ENCODE results near the gene VAV2. TPM values are rescaled to one million over a fixed set of nuclear protein-coding genes. Genes with fewer than 3 reads are reported as not detected.

VAV2 gene
- polyA plus RNA-seq, 2 of the 4 experiments (the other 2 are of a cell fraction): 9.8 to 21.4 TPM

DNA sequence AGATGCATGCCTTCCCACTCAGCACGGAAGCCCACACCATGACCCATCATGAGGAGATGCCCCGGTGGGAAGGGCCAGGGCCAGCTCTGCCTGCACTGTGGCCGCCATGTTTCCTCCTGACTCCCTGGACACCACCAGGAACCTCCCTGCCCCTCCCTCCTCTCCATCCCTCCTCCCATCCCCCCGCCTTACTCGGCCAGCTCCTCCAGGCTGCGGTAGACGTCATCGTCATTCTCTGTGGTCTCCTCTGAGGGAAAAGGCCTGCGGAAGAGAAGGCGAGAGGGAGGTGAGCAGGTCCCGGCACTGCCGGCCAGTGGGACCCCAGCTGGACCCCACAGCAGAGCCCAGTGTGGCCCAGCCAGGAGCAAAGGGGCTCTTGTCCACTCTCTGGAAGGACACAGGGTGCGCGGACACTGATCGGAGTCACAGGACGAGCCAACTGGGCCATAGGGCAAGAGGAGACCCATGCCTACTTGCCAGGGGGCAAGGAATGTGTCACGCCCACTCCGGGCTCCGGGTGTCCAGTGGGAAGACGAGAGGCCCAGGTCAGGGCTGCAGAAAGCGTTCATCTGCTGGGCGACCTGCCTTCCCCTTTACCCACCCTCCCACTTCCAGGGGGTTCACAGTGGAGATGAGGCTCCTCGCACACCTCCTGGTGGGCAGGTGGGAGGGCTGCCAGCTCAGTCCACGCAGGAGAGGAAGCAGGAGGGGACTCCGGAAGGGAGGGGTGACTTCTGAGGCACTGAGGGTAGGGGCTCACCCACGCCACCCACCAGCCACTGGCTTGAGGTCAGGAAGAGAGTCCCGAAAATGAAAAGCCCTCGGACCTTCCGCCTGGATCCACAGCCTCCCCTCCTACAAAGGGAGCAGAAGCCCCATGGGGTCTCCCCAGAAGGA lies 157.8 kb downstream of the VAV2 start:
- ChIA-PET CTCF (interaction anchor here (1.8 kb wide), 1 partner anchor 160 kb away, joined by 10 read pairs; no protein-coding TSS in a partner anchor), POLR2A (no interaction called here)
- H3K27ac ChIP-seq: no peak overlapping the region
- H3K4me3 ChIP-seq: no peak overlapping the region
- DNase-seq (ENCODE audit: low read depth in 1 of 2, low spot score in 1 of 2) (no peak), ATAC-seq (no peak), FAIRE-seq (no peak)
- no peak overlapping the region for H3K4me2 ChIP-seq
- 93% methylated on average over 22 of the region's 29 CpGs for WGBS (ENCODE audit: missing lambda C conversion rate)
- no peaks in the 10 kb centered on the region for H3K9me3 ChIP-seq
- TF ChIP-seq TFCP2L1 (CRISPR knock-in tag; IDR thresholded peaks at IDR 0.05) (no peak), JUN (IDR thresholded peaks at IDR 0.05) (no peak)
- TF ChIP-seq, protein P1, sequence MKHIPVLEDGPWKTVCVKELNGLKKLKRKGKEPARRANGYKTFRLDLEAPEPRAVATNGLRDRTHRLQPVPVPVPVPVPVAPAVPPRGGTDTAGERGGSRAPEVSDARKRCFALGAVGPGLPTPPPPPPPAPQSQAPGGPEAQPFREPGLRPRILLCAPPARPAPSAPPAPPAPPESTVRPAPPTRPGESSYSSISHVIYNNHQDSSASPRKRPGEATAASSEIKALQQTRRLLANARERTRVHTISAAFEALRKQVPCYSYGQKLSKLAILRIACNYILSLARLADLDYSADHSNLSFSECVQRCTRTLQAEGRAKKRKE (CRISPR knock-in tag; IDR thresholded peaks at IDR 0.05; ENCODE audit: low read depth): no peak
- no peaks in the 10 kb centered on the region for H3K4me1 ChIP-seq

DNA sequence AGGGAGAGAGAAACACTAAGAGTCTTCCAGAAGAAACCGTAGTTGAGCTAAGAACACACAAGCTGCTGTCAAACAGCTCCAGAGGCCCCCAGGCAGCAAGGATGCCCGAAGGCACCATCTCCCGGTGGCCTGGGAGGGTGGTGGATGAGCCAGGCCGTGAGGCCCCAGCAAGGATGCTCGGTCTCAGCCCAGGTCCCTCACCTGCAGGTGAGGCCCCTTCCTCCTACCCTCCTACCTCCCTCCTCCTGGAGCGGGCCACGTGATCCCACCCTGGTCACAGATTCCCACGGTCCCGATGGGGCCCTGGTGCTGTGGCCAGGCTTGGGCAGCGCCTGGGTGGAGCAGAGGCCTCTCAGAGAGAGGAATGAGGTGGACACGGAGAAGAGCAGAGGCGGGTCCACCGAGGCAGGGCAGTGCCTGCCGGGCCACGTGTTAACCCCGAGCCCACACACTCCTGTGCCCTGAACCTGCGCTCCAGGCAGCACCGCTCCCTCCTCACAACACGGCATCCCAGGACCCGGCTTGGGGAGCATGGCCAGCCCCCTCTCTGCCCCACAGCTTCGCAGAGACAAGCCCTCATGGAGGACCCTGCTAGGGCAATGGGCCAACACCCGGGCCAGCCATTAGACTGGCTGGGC lies 158.6 kb downstream of the VAV2 start:
- no peak overlapping the region for H3K27ac ChIP-seq
- no peaks in the 10 kb centered on the region for H3K4me1 ChIP-seq
- WGBS (ENCODE audit: missing lambda C conversion rate): 93% methylated on average over 15 of the region's 22 CpGs
- CTCF ChIA-PET: interaction anchor here (1.8 kb wide), 1 partner anchor 161 kb away, joined by 10 read pairs; no protein-coding TSS in a partner anchor
- POLR2A ChIA-PET: no interaction called here
- DNase-seq (ENCODE audit: low read depth in 1 of 2, low spot score in 1 of 2) (no peak), ATAC-seq (no peak), FAIRE-seq (no peak)
- no peaks in the 10 kb centered on the region for H3K9me3 ChIP-seq
- H3K4me2 ChIP-seq: no peak overlapping the region
- TF ChIP-seq ESRRA (IDR thresholded peaks at IDR 0.05; ENCODE audit: borderline replicate concordance, low read length) (no peak), NPAS2 (CRISPR knock-in tag; IDR thresholded peaks at IDR 0.05; ENCODE audit: borderline replicate concordance) (no peak), HES2 (IDR thresholded peaks at IDR 0.05) (no peak), FOSL2 (IDR thresholded peaks at IDR 0.05) (no peak), FOSL2 (CRISPR knock-in tag; IDR thresholded peaks at IDR 0.05) (no peak), GATA3 (IDR thresholded peaks at IDR 0.05; ENCODE audit: borderline replicate concordance) (no peak), HOXA7 (CRISPR knock-in tag; IDR thresholded peaks at IDR 0.05) (no peak), RARB (CRISPR knock-in tag; IDR thresholded peaks at IDR 0.05) (no peak), HEYL (CRISPR knock-in tag; IDR thresholded peaks at IDR 0.05) (no peak), PHF8 (IDR thresholded peaks at IDR 0.05; ENCODE audit: borderline replicate concordance, low read depth) (no peak), KDM5A (IDR thresholded peaks at IDR 0.05) (no peak), RCOR1 (IDR thresholded peaks at IDR 0.05; ENCODE audit: low read depth, low read length) (no peak), E2F6 (IDR thresholded peaks at IDR 0.05; ENCODE audit: borderline replicate concordance, low read depth) (no peak), CTCF (IDR thresholded peaks at IDR 0.05) (no peak), ZSCAN20 (CRISPR knock-in tag; IDR thresholded peaks at IDR 0.05) (no peak), SMC3 (IDR thresholded peaks at IDR 0.05) (no peak), CHD4 (IDR thresholded peaks at IDR 0.05; ENCODE audit: borderline replicate concordance) (no peak), BHLHE40 (IDR thresholded peaks at IDR 0.05; ENCODE audit: low read depth, low read length) (no peak)
- TF ChIP-seq, protein P2, sequence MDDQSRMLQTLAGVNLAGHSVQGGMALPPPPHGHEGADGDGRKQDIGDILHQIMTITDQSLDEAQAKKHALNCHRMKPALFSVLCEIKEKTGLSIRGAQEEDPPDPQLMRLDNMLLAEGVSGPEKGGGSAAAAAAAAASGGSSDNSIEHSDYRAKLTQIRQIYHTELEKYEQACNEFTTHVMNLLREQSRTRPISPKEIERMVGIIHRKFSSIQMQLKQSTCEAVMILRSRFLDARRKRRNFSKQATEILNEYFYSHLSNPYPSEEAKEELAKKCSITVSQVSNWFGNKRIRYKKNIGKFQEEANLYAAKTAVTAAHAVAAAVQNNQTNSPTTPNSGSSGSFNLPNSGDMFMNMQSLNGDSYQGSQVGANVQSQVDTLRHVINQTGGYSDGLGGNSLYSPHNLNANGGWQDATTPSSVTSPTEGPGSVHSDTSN (IDR thresholded peaks at IDR 0.05): no peak
- TF ChIP-seq, protein P3, sequence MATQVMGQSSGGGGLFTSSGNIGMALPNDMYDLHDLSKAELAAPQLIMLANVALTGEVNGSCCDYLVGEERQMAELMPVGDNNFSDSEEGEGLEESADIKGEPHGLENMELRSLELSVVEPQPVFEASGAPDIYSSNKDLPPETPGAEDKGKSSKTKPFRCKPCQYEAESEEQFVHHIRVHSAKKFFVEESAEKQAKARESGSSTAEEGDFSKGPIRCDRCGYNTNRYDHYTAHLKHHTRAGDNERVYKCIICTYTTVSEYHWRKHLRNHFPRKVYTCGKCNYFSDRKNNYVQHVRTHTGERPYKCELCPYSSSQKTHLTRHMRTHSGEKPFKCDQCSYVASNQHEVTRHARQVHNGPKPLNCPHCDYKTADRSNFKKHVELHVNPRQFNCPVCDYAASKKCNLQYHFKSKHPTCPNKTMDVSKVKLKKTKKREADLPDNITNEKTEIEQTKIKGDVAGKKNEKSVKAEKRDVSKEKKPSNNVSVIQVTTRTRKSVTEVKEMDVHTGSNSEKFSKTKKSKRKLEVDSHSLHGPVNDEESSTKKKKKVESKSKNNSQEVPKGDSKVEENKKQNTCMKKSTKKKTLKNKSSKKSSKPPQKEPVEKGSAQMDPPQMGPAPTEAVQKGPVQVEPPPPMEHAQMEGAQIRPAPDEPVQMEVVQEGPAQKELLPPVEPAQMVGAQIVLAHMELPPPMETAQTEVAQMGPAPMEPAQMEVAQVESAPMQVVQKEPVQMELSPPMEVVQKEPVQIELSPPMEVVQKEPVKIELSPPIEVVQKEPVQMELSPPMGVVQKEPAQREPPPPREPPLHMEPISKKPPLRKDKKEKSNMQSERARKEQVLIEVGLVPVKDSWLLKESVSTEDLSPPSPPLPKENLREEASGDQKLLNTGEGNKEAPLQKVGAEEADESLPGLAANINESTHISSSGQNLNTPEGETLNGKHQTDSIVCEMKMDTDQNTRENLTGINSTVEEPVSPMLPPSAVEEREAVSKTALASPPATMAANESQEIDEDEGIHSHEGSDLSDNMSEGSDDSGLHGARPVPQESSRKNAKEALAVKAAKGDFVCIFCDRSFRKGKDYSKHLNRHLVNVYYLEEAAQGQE (IDR thresholded peaks at IDR 0.05): no peak
- H3K4me3 ChIP-seq: no peak overlapping the region

Measured in A549 (cell line).